Neural progenitor cell (in vitro differentiated cells): ENCODE measurements around the gene SMIM36. TPM values are rescaled to one million over a fixed set of nuclear protein-coding genes. Genes with fewer than 3 reads are reported as not detected.
A peak's percentile ranks its signal among the peaks of the same experiment; 100 is the strongest.

Source experiments
- DNase-seq: peaks from one replicate; pipeline ENCODE4 v3.0.0-alpha.2; 2016; ENCODE audit warnings: low spot score
- H2AFZ ChIP-seq: fragments of 200-600 bp; sonication (generic); replicated peaks from 2 replicates; pipeline ENCODE4 v1.6.1; 2016; ENCODE audit warnings: antibody characterized with exemption
- H3F3A ChIP-seq: fragments of 200-600 bp; sonication (generic); 2 replicates; pipeline ENCODE4 v1.6.1; 2016; ENCODE audit warnings: antibody characterized with exemption, low read depth
- H3K27ac ChIP-seq: fragments of 200-600 bp; sonication (generic); 2 replicates; pipeline ENCODE4 v1.5.1; 2016; ENCODE audit warnings: mild to moderate bottlenecking
- H3K27me3 ChIP-seq: fragments of 200-600 bp; sonication (generic); 2 replicates; pipeline ENCODE4 v1.6.1; 2016; ENCODE audit warnings: mild to moderate bottlenecking, moderate library complexity
- H3K36me3 ChIP-seq: fragments of 200-600 bp; sonication (generic); 2 replicates; pipeline ENCODE4 v1.5.1; 2016
- H3K4me1 ChIP-seq: fragments of 200-600 bp; sonication (generic); 2 replicates; pipeline ENCODE4 v1.6.1; 2016; ENCODE audit warnings: mixed run types
- H3K4me2 ChIP-seq: fragments of 200-600 bp; sonication (generic); 2 replicates; pipeline ENCODE4 v1.6.1; 2016
- H3K4me3 ChIP-seq: fragments of 200-600 bp; sonication (generic); 2 replicates; pipeline ENCODE4 v1.5.1; 2016
- H3K79me2 ChIP-seq: fragments of 200-600 bp; sonication (generic); 2 replicates; pipeline ENCODE4 v1.6.1; 2016; ENCODE audit warnings: low read depth
- H3K9ac ChIP-seq: fragments of 200-600 bp; sonication (generic); 2 replicates; pipeline ENCODE4 v1.6.1; 2016
- H3K9me3 ChIP-seq: fragments of 200-600 bp; sonication (generic); 2 replicates; pipeline ENCODE4 v1.5.1; 2016; ENCODE audit warnings: low read depth
- H4K20me1 ChIP-seq: fragments of 200-600 bp; sonication (generic); 2 replicates; pipeline ENCODE4 v1.6.1; 2016; ENCODE audit warnings: low read depth
- H3K27ac Mint-ChIP-seq: 3 replicates; pipeline ENCODE4 v1.8.0; 2021; ENCODE audit warnings: mixed read lengths
- H3K27me3 Mint-ChIP-seq: 2 replicates; pipeline ENCODE4 v1.8.0; 2022; ENCODE audit warnings: low read depth, mild to moderate bottlenecking, inconsistent platforms, moderate library complexity, mixed read lengths; ENCODE audit not compliant: insufficient read depth
- H3K36me3 Mint-ChIP-seq: 3 replicates; pipeline ENCODE4 v1.8.0; 2021; ENCODE audit warnings: mixed read lengths
- H3K4me1 Mint-ChIP-seq: 3 replicates; pipeline ENCODE4 v1.8.0; 2021; ENCODE audit warnings: mixed read lengths
- H3K4me3 Mint-ChIP-seq: 3 replicates; pipeline ENCODE4 v1.8.0; 2021; ENCODE audit warnings: mild to moderate bottlenecking, moderate library complexity, mixed read lengths
- H3K9me3 Mint-ChIP-seq: 3 replicates; pipeline ENCODE4 v1.8.0; 2020; ENCODE audit warnings: mixed read lengths
- CTCF ChIP-seq: fragments of 200-600 bp; sonication (generic); IDR thresholded peaks from 2 replicates; pipeline ENCODE4 v1.5.1; 2017; ENCODE audit warnings: antibody characterized with exemption, mild to moderate bottlenecking
- EZH2 ChIP-seq: fragments of 200-600 bp; sonication (generic); IDR thresholded peaks from 2 replicates; pipeline ENCODE4 v1.6.1; 2017; ENCODE audit warnings: antibody characterized with exemption, mild to moderate bottlenecking, moderate library complexity
- EZH2phosphoT487 ChIP-seq: fragments of 200-600 bp; sonication (generic); IDR thresholded peaks from 2 replicates; pipeline ENCODE4 v1.6.1; 2017; ENCODE audit warnings: antibody characterized with exemption
- total RNA-seq: library from RNA; depleted of rRNA; stranded (reverse); fragments of >200 nt; gene quantifications from 2 replicates; pipeline ENCODE4 v1.2.3, GENCODE V29; 2015; ENCODE audit warnings: low replicate concordance

SMIM36 gene
- total RNA-seq, 1 donor from 2014 or later = not detected

- no peak overlapping the region for H2AFZ ChIP-seq
- Mint-ChIP-seq H3K9me3 (no peaks in the 10 kb centered on the region), H3K27me3 (no peaks in the 10 kb centered on the region), H3K4me1 (peaks cover 21% of the 10 kb centered on the region), H3K27ac (no peak overlapping the region), H3K36me3 (no peaks in the 10 kb centered on the region), H3K4me3 (peak overlapping the region; percentile 1)
- H3K9ac ChIP-seq = no peak overlapping the region
- DNase-seq = peak; percentile 68
- H3F3A ChIP-seq = peaks cover 11% of the 10 kb centered on the region
- no peaks in the 10 kb centered on the region for H4K20me1 ChIP-seq
- H3K4me1 ChIP-seq = peaks cover 17% of the 10 kb centered on the region
- H3K36me3 ChIP-seq = no peaks in the 10 kb centered on the region
- no peak overlapping the region for H3K27ac ChIP-seq
- no peaks in the 10 kb centered on the region for H3K9me3 ChIP-seq
- no peak for TF ChIP-seq EZH2
- TF ChIP-seq CTCF = no peak
- no peak for TF ChIP-seq EZH2phosphoT487
- H3K79me2 ChIP-seq = no peaks in the 10 kb centered on the region
- H3K4me2 ChIP-seq = peak overlapping the region; percentile 48
- no peaks in the 10 kb centered on the region for H3K27me3 ChIP-seq
- H3K4me3 ChIP-seq = no peak overlapping the region
Measured at GRCh38 chr17:55492781-55493341, 18.4 kb downstream of the SMIM36 start.

GRCh38 chr17:55490376-55490775 is 20.9 kb downstream of the SMIM36 start:
- no peak overlapping the region for H3K4me2 ChIP-seq
- no peak for TF ChIP-seq CTCF
- no peak for TF ChIP-seq EZH2
- TF ChIP-seq EZH2phosphoT487 = no peak

GRCh38 chr17:55487695-55488432 is 23.4 kb downstream of the SMIM36 start:
- Histone ChIP-seq H3K27me3 (no peaks in the 10 kb centered on the region), H3K9ac (no peak overlapping the region), H4K20me1 (no peaks in the 10 kb centered on the region), H2AFZ (peak overlapping the region; percentile 70), H3K79me2 (no peaks in the 10 kb centered on the region), H3K9me3 (no peaks in the 10 kb centered on the region), H3K4me2 (no peak overlapping the region), H3K36me3 (no peaks in the 10 kb centered on the region), H3K4me1 (peaks cover 12% of the 10 kb centered on the region), H3K27ac (no peak overlapping the region), H3F3A (peaks cover 4% of the 10 kb centered on the region), H3K4me3 (no peak overlapping the region)
- DNase-seq = no peak
- H3K4me3 Mint-ChIP-seq = no peak overlapping the region
- no peaks in the 10 kb centered on the region for H3K9me3 Mint-ChIP-seq
- TF ChIP-seq CTCF (no peak), EZH2 (no peak), EZH2phosphoT487 (no peak)
- peaks cover 2% of the 10 kb centered on the region for H3K27me3 Mint-ChIP-seq
- H3K27ac Mint-ChIP-seq = no peak overlapping the region
- no peaks in the 10 kb centered on the region for H3K36me3 Mint-ChIP-seq
- H3K4me1 Mint-ChIP-seq = peaks cover 5% of the 10 kb centered on the region

More at GRCh38 chr17:55490376-55490775, 20.9 kb downstream of the SMIM36 start:
- Mint-ChIP-seq H3K27me3 (peaks cover 2% of the 10 kb centered on the region), H3K4me3 (no peak overlapping the region), H3K36me3 (no peaks in the 10 kb centered on the region), H3K4me1 (peaks cover 15% of the 10 kb centered on the region), H3K9me3 (no peaks in the 10 kb centered on the region), H3K27ac (no peak overlapping the region)
- H4K20me1 ChIP-seq = no peaks in the 10 kb centered on the region
- no peaks in the 10 kb centered on the region for H3K9me3 ChIP-seq
- no peak for DNase-seq
- H3K4me3 ChIP-seq = no peak overlapping the region
- peaks cover 24% of the 10 kb centered on the region for H3K4me1 ChIP-seq
- H3K36me3 ChIP-seq = no peaks in the 10 kb centered on the region
- H3F3A ChIP-seq = peaks cover 11% of the 10 kb centered on the region
- no peaks in the 10 kb centered on the region for H3K79me2 ChIP-seq
- no peak overlapping the region for H3K27ac ChIP-seq
- H2AFZ ChIP-seq = no peak overlapping the region
- no peaks in the 10 kb centered on the region for H3K27me3 ChIP-seq
- H3K9ac ChIP-seq = no peak overlapping the region
